Myocyte (in vitro differentiated cells): ENCODE results near the gene TOR1A. TPM values are rescaled to one million over a fixed set of nuclear protein-coding genes. Genes with fewer than 3 reads are reported as not detected.

Experiments used
- microRNA-seq: library from miRNA; unstranded; fragments of <30 nt; microRNA quantifications from one replicate; pipeline ENCODE4, GENCODE V29; 2016
- total RNA-seq: library from RNA; depleted of rRNA; stranded (reverse); fragments of >200 nt; gene quantifications from 2 replicates; pipeline ENCODE4 v1.2.3, GENCODE V29; 2014

The TOR1A gene
- total RNA-seq, 1 donor from 2014 or later: 47.0 TPM

Small RNAs within 50 kb of the gene (microRNA-seq; reads per million reads assigned to microRNA genes)
- not detected for gene MIR6855

Other genes starting within 250 kb of the TOR1A start
- gene C9orf50, start 203.0 kb downstream of the TOR1A start, total RNA-seq: not detected in 2 replicates
- 30.9 and 35.9 TPM in 2 replicates for gene NTMT1, start 198.0 kb downstream of the TOR1A start, total RNA-seq
- gene ASB6, start 182.0 kb downstream of the TOR1A start, total RNA-seq: 14.3 and 17.4 TPM in 2 replicates
- gene PRRX2, start 158.5 kb downstream of the TOR1A start, total RNA-seq: not detected in 2 replicates
- gene PTGES, start 71.1 kb downstream of the TOR1A start, total RNA-seq: not detected in 2 replicates
- gene TOR1B, start 21.0 kb downstream of the TOR1A start, total RNA-seq: 19.8 and 25.4 TPM in 2 replicates
- gene C9orf78, start 11.1 kb upstream of the TOR1A start, total RNA-seq: 48.0 and 76.9 TPM in 2 replicates
- 11.8 and 15.7 TPM in 2 replicates for gene USP20, start 11.3 kb upstream of the TOR1A start, total RNA-seq
- 18.2 and 25.3 TPM in 2 replicates for gene FNBP1, start 219.1 kb upstream of the TOR1A start, total RNA-seq
- gene GPR107, start 229.8 kb upstream of the TOR1A start, total RNA-seq: 23.4 and 27.2 TPM in 2 replicates